Lung (tissue), 12 donors: ENCODE measurements around the gene HIPK2. TPM values are rescaled to one million over a fixed set of nuclear protein-coding genes. Genes with fewer than 3 reads are reported as not detected.

Source experiments
- ATAC-seq: fragments of 200-7000 bp; cut with Tn5 transposase; one replicate; pipeline ENCODE4 v1.9.1; 2020; ENCODE audit warnings: moderate number of reproducible peaks; ENCODE audit not compliant: insufficient read depth, low FRiP score
- DNase-seq, 3 donors: peaks; one replicate each; pipeline ENCODE4 v3.0.0-alpha.2; 2013 to 2017
- H3K27ac ChIP-seq, 2 donors: one replicate each; pipeline ENCODE4 v1.5.1; 2013; ENCODE audit warnings: mild to moderate bottlenecking in 2 of 2, moderate library complexity in 2 of 2, control low read depth in 1 of 2, inconsistent platforms in 1 of 2, low read depth in 1 of 2, low read length in 1 of 2
- H3K27me3 ChIP-seq, 3 donors: one replicate each; pipeline ENCODE4 v1.5.1; 2013; ENCODE audit warnings: low read length in 2 of 3; ENCODE audit not compliant: control insufficient read depth in 3 of 3, insufficient read depth in 3 of 3
- H3K36me3 ChIP-seq, 4 donors: one replicate each; pipeline ENCODE4 v1.5.1; 2013; ENCODE audit warnings: low read length in 4 of 4, mild to moderate bottlenecking in 1 of 4, moderate library complexity in 1 of 4; ENCODE audit not compliant: control insufficient read depth in 4 of 4, insufficient read depth in 4 of 4
- H3K4me1 ChIP-seq, 5 donors: one replicate each; pipeline ENCODE4 v1.5.1; 2013; ENCODE audit warnings: low read length in 5 of 5, mild to moderate bottlenecking in 2 of 5, moderate library complexity in 1 of 5; ENCODE audit not compliant: control insufficient read depth in 5 of 5, insufficient read depth in 5 of 5
- H3K4me3 ChIP-seq: one replicate; pipeline ENCODE4 v1.5.1; 2013; ENCODE audit warnings: mild to moderate bottlenecking, control low read depth, moderate library complexity
- H3K9ac ChIP-seq, 2 donors: one replicate each; pipeline ENCODE4 v1.5.1; 2013; ENCODE audit warnings: low read length in 2 of 2, control low read depth in 1 of 2; ENCODE audit not compliant: insufficient read depth in 1 of 2
- H3K9me3 ChIP-seq, 4 donors: one replicate each; pipeline ENCODE4 v1.5.1; 2013; ENCODE audit warnings: low read length in 3 of 4, mild to moderate bottlenecking in 1 of 4, moderate library complexity in 1 of 4; ENCODE audit not compliant: control insufficient read depth in 4 of 4, insufficient read depth in 3 of 4
- WGBS, 2 donors: extraction: QIAGEN DNeasy Blood & Tissue Kit; methylation state at CpG; one replicate each; pipeline ENCODE4 v1.1.7; 2013; 5-methylcytosine and 5-hydroxymethylcytosine counted together
- polyA plus RNA-seq, 2 donors: library from polyadenylated mRNA; stranded (reverse); fragments of 200-250 nt; gene quantifications; one replicate each; pipeline ENCODE4 v1.2.1, GENCODE V29; 2013
- total RNA-seq, 2 donors: library from RNA; depleted of rRNA in 1 of 2; stranded (reverse); fragments of >200 nt in 1 of 2; gene quantifications; one replicate each; pipeline ENCODE4 v1.2.1, GENCODE V29; 2014 to 2021
- TF ChIP-seq, protein P1 (sequence below): IDR thresholded peaks from 2 replicates; pipeline ENCODE4 v1.5.1; 2012; ENCODE audit warnings: mild to moderate bottlenecking; ENCODE audit errors: control extremely low read depth, extremely low read depth
- donor health status: control.
- donor health status: control.
- donor health status: Bipolar disorder and iron deficiency.
- donor health status: healthy.
- donor health status: DM: yes; HTN: yes; CAD: no.

Gene HIPK2
- total and polyA plus RNA-seq, 4 donors: 8.7 to 65.1 (median 18.3) TPM

DNA sequence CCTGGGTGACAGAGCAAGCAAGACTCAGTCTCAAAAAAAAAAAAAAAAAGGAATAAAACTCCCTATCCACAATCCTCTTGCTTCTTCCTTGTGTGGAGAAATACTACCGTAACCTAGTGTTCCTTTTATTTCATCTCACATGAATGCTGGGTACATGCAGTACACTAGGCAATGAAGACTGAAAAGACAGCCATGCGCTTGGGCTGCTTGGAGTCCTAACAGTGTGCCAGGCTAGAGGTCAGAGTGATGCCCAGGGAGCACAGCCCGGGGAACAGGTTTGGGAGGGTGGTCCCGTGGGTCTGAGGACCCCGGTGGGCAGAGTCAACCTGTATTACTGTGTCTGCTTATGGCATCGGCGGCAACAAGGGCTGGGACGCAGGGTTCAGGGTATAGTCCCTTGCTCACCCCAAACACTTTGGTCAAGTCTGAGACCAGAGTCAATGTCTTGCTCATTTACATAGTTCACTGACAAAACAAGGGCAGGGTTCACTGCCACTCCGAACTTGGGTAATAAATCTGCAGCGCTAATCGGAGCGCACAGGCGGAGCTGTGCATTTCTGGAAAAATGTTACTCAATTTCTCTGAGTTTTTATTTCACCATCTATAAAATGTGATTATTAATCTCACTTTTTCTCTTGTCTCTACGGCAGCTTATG lies 136.3 kb downstream of the HIPK2 start:
- Histone ChIP-seq H3K4me1 (peaks cover 0 to 11% (median 0%) of the 10 kb centered on the region in 5 donors), H3K9me3 (no peaks in the 10 kb centered on the region), H3K4me3 (no peak overlapping the region), H3K27me3 (no peaks in the 10 kb centered on the region), H3K36me3 (peaks cover 3 to 21% (median 7%) of the 10 kb centered on the region in 4 donors), H3K9ac (no peak overlapping the region), H3K27ac (peak overlapping the region in 1 of 2 donors; percentile 74)
- TF ChIP-seq, protein P1, sequence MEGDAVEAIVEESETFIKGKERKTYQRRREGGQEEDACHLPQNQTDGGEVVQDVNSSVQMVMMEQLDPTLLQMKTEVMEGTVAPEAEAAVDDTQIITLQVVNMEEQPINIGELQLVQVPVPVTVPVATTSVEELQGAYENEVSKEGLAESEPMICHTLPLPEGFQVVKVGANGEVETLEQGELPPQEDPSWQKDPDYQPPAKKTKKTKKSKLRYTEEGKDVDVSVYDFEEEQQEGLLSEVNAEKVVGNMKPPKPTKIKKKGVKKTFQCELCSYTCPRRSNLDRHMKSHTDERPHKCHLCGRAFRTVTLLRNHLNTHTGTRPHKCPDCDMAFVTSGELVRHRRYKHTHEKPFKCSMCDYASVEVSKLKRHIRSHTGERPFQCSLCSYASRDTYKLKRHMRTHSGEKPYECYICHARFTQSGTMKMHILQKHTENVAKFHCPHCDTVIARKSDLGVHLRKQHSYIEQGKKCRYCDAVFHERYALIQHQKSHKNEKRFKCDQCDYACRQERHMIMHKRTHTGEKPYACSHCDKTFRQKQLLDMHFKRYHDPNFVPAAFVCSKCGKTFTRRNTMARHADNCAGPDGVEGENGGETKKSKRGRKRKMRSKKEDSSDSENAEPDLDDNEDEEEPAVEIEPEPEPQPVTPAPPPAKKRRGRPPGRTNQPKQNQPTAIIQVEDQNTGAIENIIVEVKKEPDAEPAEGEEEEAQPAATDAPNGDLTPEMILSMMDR: no peak
- DNase-seq (no peak), ATAC-seq (no peak)
- 82 to 91% methylated on average over 14 of the region's 14 CpGs for WGBS, 2 donors

DNA sequence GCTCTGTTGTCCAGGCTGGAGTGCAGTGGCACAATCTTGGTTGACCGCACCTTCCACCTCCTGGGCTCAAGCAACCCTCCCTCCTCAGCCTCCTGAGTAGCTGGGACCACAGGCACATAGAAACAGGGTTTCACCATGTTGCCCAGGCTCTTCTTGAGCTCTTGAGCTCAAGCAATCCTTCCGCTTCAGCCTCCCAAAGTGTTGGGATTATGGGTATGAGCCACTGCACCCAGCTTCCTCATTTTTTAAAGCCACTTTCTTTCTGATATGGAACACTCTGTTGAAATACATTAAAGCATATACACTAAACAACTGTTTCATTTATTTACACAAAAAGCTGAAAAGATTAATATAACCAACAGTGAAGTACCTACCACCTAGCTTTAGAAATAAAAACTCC lies 137.1 kb downstream of the HIPK2 start:
- no peaks in the 10 kb centered on the region for H3K9me3 ChIP-seq
- no peak for ATAC-seq

DNA sequence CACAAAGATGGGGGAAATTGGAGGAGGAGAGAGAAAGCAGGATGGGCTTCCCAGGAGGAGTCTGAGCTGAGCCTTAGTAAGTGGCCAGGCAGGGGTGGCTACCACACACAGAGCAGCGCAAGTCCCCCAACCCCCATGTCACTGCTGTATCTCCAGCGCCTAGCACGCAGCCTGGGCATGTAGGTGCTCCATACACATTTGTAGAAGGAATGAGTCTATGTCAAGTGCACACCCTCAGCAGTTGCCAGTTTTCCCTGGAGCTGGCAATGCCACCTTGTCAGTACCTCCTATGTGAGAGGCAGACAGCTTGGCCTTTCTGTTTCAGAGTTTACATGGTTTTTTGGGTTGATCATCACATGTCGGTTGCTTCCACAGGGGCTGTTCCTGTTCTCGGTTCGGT lies 138.2 kb downstream of the HIPK2 start:
- ATAC-seq (no peak), DNase-seq (no peak)
- no peak overlapping the region for H3K27ac ChIP-seq
- peaks cover 2 to 21% (median 4%) of the 10 kb centered on the region in 4 donors for H3K36me3 ChIP-seq
- H3K4me1 ChIP-seq: peaks cover 0 to 12% (median 0%) of the 10 kb centered on the region in 5 donors
- no peak overlapping the region for H3K4me3 ChIP-seq
- no peaks in the 10 kb centered on the region for H3K9me3 ChIP-seq
- H3K9ac ChIP-seq: no peak overlapping the region
- no peaks in the 10 kb centered on the region for H3K27me3 ChIP-seq
- TF ChIP-seq, protein P1: no peak
- 77 to 93% methylated on average over 6 of the region's 6 CpGs for WGBS, 2 donors

More for the DNA sequence above, 137.1 kb downstream of the HIPK2 start:
- 42 to 76% methylated on average over 2 of the region's 2 CpGs for WGBS, 2 donors
- Histone ChIP-seq H3K4me1 (peaks cover 0 to 12% (median 0%) of the 10 kb centered on the region in 5 donors), H3K36me3 (peaks cover 3 to 21% (median 6%) of the 10 kb centered on the region in 4 donors), H3K4me3 (no peak overlapping the region), H3K9ac (no peak overlapping the region), H3K27ac (no peak overlapping the region), H3K27me3 (no peaks in the 10 kb centered on the region)
- DNase-seq: no peak
- TF ChIP-seq, protein P1: no peak
